Measurements from ENCODE around the gene C3orf49.

Gene C3orf49

DNA sequence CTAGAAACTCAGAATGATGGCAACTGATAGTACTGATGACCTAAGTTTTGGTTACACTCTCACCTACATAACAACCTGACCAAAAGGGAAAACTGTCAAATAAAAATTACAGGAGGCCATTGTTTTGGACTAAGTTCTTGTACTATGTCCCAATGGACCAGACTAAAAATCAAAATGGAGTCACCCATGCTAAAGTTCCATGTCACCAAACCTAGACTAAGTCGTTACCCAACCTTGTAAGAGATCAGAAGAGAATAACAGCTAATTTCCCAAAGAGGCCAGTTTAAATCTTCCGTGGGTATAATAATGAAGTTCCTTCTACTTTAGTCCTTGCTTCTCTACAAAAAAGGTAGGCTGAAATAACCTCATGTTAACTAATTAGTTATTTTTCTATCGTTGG lies 32.2 kb downstream of the C3orf49 start:
- no peak for DNase-seq

GRCh38 chr3:63853106-63853505 lies 34.0 kb downstream of the C3orf49 start:
- no peak for DNase-seq

DNA sequence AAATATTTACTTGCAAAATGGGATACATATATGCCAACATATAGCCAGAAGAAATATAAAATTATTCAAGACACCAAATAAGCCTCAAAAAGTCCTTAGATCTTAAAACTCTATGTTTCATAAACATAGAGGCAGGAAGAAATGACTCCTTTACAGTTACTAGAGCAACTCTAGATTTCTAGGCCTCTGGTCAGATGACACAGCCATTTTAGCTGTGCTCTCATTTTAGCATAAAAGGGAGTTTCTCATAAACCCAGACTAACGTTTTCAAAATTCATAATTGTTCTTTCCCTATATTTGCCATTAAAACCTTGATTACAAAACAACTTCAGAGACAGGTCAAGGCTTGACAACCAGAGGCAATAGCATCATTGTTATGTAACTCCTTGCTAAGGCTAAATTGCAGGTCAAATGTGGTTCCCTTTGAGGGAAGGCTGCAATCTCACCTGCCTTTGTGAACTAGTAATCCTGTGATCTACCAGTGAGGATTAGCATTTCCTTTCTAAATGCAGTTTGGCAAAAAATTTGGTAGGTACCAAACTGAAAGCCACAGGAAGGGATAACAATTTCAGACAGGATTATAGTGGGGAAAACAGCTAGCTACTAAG lies 36.3 kb downstream of the C3orf49 start:
- no peak for DNase-seq

- DNase-seq = no peak
Measured at GRCh38 chr3:63857311-63857710, 38.2 kb downstream of the C3orf49 start.

DNA sequence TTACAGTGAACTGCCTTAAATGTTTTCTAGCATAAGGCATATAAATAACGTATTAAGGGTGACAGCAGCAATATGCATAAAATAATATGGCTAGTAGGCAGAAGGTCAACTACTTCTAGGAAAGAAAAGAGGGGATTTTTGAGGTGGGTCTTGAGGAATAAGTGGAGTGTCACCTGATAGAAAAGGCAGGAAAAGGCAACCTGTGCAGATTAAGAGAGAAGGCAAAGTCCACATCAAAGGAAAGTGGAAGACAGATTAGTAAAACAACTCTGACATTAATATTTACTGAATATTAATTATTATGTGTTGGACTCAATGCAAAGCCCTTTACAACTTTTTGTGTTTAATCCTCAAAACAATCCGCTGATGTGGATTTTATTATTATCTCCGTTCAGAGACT lies 41.7 kb downstream of the C3orf49 start:
- DNase-seq = no peak

DNA sequence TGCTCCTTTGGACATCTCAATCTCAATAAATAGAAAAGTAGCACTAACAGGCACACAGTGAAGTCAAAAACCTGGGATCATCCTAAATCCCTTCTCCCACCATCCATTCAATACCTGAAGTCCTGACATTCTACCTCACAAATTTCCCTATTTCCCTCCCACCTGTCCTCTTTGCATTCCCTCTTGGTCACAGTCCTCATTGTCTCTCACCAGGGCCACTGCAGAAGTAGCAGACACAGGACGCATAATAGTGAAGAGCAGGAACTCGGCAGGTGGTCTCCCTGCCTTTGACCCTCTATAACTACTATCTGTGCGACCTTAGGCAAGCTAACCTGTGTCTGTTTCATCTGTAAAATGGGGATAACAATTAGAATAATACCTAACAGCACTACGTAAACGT lies 42.2 kb downstream of the C3orf49 start:
- DNase-seq = no peak

DNA sequence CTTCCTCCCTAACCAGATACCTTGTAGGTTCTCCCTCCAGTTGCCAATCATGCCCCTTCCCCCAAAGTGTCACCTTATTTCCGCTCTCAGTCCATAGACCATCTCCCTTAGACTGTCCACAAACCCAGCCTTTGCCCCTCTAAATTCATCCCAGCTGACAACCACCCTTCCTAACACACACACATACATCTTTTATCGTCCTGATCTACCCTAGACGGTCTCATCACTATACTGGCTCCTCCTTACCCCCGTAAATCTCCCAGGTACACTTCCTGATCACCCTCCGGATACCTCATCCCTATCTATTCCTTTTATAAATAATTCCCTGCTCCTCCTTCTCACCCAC lies 43.7 kb downstream of the C3orf49 start:
- DNase-seq = no peak

DNA sequence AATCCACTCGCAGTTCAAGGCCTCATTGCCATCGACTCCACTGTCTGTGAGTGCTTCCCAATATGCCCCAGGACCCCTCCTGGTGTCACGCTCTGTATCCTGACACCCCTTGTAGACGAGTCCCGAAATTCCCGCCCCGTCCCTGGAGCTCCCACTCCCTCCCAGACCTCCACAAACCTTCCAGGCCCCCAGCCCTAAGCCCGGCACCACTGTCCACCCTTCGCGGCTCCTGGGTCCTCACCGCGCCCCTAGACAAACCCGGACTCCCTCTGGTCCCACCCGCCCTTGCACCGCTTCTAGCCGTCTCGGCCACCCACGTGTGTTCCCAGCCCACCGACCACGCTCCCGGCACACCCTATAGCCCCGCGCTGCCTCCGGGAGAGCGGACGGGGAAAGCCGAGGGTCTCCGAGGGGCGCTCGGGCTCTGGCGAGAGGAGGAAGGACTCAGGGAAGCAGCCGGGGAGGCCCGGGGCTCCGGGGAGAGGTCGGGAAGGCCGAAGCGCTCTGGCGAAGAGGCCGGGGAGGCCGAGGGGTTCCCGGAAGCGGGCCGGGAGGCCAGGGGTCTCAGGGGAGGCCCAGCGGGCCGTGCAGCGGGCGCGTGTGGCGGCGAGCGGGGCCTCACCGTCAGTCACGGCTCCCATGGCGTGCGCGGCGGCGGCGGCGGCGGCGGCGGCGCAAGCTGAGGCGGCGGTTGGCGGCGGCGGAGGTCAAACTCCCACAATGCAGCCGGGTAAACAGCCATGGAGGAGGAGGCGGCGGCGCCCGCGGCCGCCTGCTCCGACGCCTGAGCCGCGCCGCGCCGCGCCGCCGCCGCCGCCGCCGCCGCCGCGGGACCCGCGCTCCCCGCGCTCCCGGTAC lies 44.3 kb downstream of the C3orf49 start, which contains the start of the genes ATXN7 and THOC7:
Gene ATXN7, plus strand, starts transcription at position 718 of the 858 bp plus-strand sequence. CDS start 48,732 bp downstream, outside the sequence.
Gene THOC7, minus strand, starts transcription at position 656 of the 858 bp plus-strand sequence. Its CDS starts 15 bp downstream, at position 641.
- DNase-seq = peak in 44 of 51 donors; percentile 2 to 74 (median 40)

DNA sequence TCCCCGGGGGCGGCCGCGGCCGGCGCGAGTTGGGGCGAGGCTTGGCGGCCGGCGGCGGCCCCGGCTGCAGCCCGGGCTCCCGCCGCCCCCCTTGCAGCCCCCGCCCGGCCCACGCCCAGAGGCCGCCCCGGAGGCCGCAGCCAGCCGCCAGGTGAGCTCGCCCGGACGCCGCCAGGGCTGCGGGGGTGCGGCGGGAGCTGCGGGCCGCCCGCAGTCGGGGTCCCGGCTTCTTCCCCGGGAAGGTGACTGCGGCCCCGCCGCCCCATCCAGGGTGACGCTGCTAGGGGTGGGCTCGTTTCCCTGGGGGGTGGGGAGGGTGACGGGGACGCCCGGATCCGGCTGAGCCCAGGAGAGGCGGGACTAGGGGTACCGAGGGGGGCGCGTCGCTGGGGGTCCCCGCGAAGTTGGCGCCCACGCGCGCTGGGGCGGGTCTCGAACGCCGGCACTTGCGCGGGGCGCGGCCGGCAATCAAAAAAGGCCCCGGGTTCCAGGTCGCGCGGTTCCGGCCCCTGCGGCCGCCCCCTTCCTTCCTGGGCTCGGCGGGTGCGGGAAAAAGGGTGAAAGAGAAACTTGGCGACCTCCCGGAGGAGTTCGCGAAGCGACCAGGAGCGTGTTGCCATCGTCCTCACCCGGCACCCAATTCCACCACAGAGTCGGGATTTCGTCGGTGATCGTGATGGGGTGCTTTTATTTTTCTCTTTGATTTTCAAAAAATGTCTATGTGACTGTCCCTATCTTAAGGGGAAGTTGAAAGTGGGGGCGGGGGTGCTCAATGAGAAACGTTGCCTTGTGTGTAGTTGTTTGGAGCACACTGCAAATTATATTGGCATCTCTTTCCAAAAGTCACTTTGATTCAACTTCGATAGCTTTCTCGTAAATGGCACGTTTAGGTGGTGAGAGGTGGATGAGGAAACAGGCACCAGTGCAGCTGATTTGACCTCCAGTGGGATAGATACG lies 45.2 kb downstream of the C3orf49 start:
- peak in 33 of 51 donors; percentile 2 to 55 (median 27) for DNase-seq

DNA sequence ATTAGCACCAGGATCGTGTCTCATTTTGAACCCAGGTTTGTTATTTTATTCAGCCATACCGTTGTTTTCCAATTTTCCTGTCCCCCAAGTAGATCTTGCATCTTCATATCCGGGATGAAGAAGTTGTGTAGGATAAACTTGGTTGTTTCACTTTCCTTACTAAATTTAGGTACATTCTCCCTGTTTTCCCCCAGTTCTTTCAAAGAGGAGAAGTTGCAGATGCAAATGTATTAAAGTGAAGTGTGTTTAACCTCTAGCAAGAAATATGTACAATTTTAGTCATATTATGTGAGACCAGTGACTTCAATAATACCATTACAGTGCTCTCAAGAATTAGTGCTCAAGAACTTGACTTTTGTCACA lies 45.8 kb downstream of the C3orf49 start:
- no peak for DNase-seq

GRCh38 chr3:63867225-63867624 lies 48.1 kb downstream of the C3orf49 start:
- DNase-seq = no peak

GRCh38 chr3:63869940-63870614 lies 51.0 kb downstream of the C3orf49 start:
- DNase-seq = no peak

DNA sequence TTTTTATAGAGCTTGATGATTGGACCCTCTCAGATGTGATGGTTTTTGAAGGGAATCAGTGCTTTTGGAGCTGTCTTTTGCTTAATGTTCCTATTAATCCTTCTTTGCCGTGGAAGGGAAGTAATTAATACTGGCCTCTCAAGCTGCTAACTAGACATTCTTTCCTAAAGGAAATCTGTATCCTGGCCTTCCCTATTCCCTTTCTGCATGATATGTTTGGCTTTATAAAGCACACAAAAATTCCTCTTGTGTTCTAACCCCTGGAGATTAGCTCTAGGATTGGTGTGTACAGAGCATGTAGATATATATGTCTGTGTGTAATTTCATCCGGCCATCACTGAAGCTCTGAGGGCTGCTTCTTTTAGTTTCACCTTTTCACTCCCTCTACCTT lies 51.5 kb downstream of the C3orf49 start:
- DNase-seq = no peak

DNA sequence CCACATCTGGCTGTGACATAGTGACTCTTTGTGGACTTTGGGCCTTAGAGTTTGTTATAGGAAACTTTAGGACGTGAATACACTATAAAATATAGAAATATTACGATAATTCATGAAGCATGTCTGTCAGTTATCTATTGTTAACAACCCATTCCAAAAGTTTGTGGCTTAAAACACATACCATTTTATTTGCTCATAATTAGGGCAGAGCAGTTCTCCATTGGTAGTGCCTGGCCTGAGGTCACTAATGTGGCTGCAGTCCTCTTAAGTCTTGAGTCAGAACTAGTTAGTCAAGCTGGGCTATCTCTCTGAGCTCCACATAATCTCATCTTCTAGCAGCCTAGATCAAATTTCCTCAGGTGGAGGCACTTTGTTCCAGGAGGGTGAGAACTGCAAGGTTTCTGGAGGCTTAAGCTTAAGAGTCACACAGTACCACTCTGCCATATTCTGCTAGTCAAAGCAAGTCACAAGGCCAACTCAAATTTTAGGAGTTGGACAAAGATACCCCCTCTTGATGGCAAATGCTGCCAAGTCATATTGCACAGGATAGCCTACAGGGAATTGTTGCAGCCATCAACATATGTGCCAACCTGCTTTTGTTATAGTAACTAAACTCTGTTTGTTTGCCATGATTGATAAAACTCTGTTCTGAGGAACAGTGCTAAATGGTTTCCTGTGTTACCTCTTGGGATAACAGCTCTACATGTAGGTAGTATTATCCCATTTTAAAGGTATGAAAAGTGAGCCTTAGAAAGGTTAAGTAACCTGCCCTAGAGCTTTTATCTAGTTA lies 53.2 kb downstream of the C3orf49 start:
- no peak for DNase-seq

- no peak for DNase-seq
Measured at GRCh38 chr3:63874769-63875168, 55.7 kb downstream of the C3orf49 start.

GRCh38 chr3:63875510-63875909 lies 56.4 kb downstream of the C3orf49 start:
- no peak for DNase-seq

DNA sequence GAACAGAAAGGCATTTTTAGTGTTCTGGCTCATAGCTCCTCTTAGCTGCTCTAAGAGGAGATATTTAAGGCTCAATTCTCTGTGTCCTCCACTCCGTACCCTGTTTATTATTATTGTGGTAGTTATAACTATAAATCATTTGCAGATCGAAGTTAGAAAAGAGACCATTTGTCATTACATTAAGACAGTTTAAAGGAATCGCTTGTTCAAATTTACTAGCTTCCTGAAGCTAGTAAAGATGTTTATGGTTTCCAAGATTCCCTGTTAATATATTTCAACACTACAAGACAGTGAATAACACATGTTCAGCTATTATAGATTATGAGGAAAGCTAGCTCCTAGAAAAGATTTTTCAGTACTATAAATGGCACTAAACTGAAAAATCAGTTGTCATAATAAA lies 57.2 kb downstream of the C3orf49 start:
- DNase-seq = no peak

- peak in 1 of 51 donors; percentile 6 for DNase-seq
Measured at GRCh38 chr3:63877737-63878393, 58.8 kb downstream of the C3orf49 start.

DNA sequence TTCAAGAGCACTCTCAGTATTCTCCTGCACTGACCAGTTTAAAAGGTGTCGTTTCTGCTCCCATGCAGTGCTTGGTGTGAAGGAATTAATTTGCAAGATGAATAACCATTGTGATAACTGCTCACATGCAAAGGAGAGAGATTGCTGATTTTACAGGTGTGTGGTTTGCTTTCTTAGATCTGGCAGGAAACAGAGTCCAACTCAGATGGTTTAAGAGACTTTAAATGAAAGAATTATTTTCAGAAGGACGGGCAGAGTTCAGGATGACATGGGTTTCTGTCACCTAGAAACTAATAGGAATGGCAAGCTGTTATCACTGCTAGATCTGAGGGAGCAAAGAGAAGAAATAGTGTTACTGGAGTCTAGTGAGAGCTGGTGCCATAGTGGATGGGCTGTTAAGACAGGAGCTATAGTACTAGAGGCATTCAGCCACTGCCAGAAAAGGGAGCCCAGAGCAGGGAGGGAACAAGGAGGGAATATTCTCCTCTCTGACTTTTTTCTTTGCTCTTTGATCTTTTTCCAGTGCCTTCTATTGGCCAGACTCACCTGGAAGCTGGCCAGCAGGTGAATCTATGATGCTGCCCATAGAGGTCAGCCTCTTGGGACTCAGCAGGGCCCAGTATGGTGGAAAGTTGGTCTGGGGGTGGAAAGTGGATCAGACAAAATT lies 59.4 kb downstream of the C3orf49 start:
- DNase-seq = no peak
